Measurements from ENCODE around the gene CCL13. TPM values are rescaled to one million over a fixed set of nuclear protein-coding genes. Genes with fewer than 3 reads are reported as not detected.

Gene CCL13
- total and polyA plus RNA-seq, 4 donors, result 0.12 to 0.84 TPM; not detected in 2

DNA sequence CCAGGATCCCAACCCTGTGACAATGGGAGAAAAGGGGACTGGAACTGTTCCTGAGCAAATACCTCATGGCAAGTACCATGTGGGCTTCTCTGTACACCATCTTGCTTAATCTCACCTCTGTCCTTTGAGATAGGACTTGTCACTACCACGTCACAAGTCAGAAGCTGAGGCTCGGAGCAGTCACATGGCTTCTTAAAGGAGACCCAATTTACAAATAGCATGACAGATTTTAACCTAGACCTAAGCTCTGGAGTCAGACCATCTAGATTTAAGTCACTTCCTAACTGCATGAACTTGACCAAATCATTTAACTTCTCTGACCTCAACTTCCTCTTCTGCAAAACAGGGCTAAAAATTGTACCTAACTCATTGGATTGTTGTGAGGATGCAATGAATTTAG is 42.7 kb downstream of the CCL13 start (continued):
- TF ChIP-seq, protein P1, sequence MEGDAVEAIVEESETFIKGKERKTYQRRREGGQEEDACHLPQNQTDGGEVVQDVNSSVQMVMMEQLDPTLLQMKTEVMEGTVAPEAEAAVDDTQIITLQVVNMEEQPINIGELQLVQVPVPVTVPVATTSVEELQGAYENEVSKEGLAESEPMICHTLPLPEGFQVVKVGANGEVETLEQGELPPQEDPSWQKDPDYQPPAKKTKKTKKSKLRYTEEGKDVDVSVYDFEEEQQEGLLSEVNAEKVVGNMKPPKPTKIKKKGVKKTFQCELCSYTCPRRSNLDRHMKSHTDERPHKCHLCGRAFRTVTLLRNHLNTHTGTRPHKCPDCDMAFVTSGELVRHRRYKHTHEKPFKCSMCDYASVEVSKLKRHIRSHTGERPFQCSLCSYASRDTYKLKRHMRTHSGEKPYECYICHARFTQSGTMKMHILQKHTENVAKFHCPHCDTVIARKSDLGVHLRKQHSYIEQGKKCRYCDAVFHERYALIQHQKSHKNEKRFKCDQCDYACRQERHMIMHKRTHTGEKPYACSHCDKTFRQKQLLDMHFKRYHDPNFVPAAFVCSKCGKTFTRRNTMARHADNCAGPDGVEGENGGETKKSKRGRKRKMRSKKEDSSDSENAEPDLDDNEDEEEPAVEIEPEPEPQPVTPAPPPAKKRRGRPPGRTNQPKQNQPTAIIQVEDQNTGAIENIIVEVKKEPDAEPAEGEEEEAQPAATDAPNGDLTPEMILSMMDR (IDR thresholded peaks at IDR 0.05; ENCODE audit: low read depth, low read length, missing input control), result no peak
- TF ChIP-seq HNF4G (IDR thresholded peaks at IDR 0.05), result no peak
- TF ChIP-seq SP1 (IDR thresholded peaks at IDR 0.05), result no peak
- TF ChIP-seq TAF1 (conservative IDR thresholded peaks at IDR 0.05), result no peak

DNA sequence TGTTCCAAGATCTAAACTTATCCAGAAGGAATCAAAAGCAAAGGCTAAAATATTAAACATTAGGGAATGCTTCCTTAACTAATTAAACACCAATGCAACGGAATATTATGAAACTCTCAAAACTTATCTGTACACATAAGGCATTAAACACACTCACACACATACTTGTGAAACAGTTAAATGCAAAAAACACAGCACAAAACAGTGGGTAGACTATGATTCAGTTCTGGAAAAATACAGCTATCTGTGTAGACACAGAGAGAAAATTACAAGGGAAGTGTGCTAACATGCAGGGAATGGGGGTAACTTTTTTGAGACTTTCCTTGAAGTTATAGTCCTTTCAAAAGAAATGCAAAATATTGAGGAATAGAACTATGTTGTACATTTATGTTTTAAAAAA is 43.4 kb downstream of the CCL13 start:
- no peak overlapping the region for H3K27ac ChIP-seq (ENCODE audit: low read depth in 1 of 2, low read length in 2 of 2)
- WGBS, result 51% methylated on average over 1 of the region's 1 CpG
- no peak overlapping the region for H3K9ac ChIP-seq (ENCODE audit: low read depth in 1 of 2, low read length in 2 of 2)
- no peaks in the 10 kb centered on the region for H3K27me3 ChIP-seq (ENCODE audit: control insufficient read depth in 4 of 4, insufficient read depth in 4 of 4, low read length in 3 of 4)
- H3K9me3 ChIP-seq (ENCODE audit: control insufficient read depth in 4 of 4, low read length in 3 of 4), result no peaks in the 10 kb centered on the region
- TF ChIP-seq, protein P2, sequence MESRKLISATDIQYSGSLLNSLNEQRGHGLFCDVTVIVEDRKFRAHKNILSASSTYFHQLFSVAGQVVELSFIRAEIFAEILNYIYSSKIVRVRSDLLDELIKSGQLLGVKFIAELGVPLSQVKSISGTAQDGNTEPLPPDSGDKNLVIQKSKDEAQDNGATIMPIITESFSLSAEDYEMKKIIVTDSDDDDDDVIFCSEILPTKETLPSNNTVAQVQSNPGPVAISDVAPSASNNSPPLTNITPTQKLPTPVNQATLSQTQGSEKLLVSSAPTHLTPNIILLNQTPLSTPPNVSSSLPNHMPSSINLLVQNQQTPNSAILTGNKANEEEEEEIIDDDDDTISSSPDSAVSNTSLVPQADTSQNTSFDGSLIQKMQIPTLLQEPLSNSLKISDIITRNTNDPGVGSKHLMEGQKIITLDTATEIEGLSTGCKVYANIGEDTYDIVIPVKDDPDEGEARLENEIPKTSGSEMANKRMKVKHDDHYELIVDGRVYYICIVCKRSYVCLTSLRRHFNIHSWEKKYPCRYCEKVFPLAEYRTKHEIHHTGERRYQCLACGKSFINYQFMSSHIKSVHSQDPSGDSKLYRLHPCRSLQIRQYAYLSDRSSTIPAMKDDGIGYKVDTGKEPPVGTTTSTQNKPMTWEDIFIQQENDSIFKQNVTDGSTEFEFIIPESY (IDR thresholded peaks at IDR 0.05), result no peak
- TF ChIP-seq RXRA (IDR thresholded peaks at IDR 0.05) (no peak), YY1 (IDR thresholded peaks at IDR 0.05) (no peak), SP1 (IDR thresholded peaks at IDR 0.05) (no peak)
- TF ChIP-seq, protein P3, sequence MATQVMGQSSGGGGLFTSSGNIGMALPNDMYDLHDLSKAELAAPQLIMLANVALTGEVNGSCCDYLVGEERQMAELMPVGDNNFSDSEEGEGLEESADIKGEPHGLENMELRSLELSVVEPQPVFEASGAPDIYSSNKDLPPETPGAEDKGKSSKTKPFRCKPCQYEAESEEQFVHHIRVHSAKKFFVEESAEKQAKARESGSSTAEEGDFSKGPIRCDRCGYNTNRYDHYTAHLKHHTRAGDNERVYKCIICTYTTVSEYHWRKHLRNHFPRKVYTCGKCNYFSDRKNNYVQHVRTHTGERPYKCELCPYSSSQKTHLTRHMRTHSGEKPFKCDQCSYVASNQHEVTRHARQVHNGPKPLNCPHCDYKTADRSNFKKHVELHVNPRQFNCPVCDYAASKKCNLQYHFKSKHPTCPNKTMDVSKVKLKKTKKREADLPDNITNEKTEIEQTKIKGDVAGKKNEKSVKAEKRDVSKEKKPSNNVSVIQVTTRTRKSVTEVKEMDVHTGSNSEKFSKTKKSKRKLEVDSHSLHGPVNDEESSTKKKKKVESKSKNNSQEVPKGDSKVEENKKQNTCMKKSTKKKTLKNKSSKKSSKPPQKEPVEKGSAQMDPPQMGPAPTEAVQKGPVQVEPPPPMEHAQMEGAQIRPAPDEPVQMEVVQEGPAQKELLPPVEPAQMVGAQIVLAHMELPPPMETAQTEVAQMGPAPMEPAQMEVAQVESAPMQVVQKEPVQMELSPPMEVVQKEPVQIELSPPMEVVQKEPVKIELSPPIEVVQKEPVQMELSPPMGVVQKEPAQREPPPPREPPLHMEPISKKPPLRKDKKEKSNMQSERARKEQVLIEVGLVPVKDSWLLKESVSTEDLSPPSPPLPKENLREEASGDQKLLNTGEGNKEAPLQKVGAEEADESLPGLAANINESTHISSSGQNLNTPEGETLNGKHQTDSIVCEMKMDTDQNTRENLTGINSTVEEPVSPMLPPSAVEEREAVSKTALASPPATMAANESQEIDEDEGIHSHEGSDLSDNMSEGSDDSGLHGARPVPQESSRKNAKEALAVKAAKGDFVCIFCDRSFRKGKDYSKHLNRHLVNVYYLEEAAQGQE (IDR thresholded peaks at IDR 0.05), result no peak
- H3K4me1 ChIP-seq (ENCODE audit: control insufficient read depth in 4 of 4, insufficient read depth in 4 of 4, low read length in 3 of 4), result no peaks in the 10 kb centered on the region
- no peak overlapping the region for H3K4me3 ChIP-seq (ENCODE audit: low read depth in 1 of 3, low read length in 3 of 3)
- no peaks in the 10 kb centered on the region for H3K36me3 ChIP-seq (ENCODE audit: control insufficient read depth in 4 of 4, insufficient read depth in 3 of 4, low read depth in 1 of 4, low read length in 3 of 4)
- no peak for DNase-seq (ENCODE audit: low spot score)

DNA sequence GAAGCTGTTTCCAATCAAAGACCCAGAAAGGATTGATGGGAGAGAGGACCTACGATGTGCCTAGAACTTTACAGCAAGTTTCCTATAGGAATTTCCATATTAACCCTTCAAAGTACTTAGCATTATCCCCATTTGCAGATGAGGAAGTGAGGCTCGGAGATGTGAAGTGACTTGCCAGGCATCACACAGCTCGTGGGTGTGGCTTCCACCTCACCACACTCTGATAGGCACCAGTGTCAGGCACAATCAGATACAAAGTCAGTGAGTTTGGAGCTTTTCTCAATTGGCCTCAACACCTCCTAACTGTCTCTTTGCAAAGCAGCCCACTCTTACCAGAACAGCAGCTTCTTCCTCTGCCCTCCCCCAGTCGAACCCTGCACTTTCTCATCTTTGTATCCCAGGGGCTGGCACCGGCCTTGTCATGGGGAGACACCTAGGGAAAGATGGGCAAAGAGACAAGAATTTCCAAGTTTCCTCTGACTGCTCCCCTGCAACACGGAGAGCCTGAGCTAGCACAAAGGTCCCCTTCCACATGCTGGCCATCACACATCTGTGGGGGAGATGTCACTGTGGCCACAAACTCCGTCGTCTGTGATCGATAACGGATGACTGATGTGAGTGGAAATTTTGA is 44.1 kb downstream of the CCL13 start:
- H3K36me3 ChIP-seq (ENCODE audit: control insufficient read depth in 4 of 4, insufficient read depth in 3 of 4, low read depth in 1 of 4, low read length in 3 of 4), result no peaks in the 10 kb centered on the region
- no peaks in the 10 kb centered on the region for H3K9me3 ChIP-seq (ENCODE audit: control insufficient read depth in 4 of 4, low read length in 3 of 4)
- no peak overlapping the region for H3K9ac ChIP-seq (ENCODE audit: low read depth in 1 of 2, low read length in 2 of 2)
- H3K4me3 ChIP-seq (ENCODE audit: low read depth in 1 of 3, low read length in 3 of 3), result no peak overlapping the region
- no peaks in the 10 kb centered on the region for H3K27me3 ChIP-seq (ENCODE audit: control insufficient read depth in 4 of 4, insufficient read depth in 4 of 4, low read length in 3 of 4)
- WGBS, result 74% methylated on average over 10 of the region's 10 CpGs
- DNase-seq (ENCODE audit: low spot score), result no peak
- TF ChIP-seq RXRA (IDR thresholded peaks at IDR 0.05) (no peak), FOXA2 (IDR thresholded peaks at IDR 0.05) (no peak)
- no peaks in the 10 kb centered on the region for H3K4me1 ChIP-seq (ENCODE audit: control insufficient read depth in 4 of 4, insufficient read depth in 4 of 4, low read length in 3 of 4)
- H3K27ac ChIP-seq (ENCODE audit: low read depth in 1 of 2, low read length in 2 of 2), result no peak overlapping the region
